ENCODE measurements around the gene SMARCC1. TPM values are rescaled to one million over a fixed set of nuclear protein-coding genes. Genes with fewer than 3 reads are reported as not detected.
"Not testable (repeated sequence)": the region's sequence is repeated elsewhere in the genome, so short reads cannot be mapped to it uniquely, and the experiment has no call there.

The SMARCC1 gene
- polyA plus RNA-seq, 2 of the 4 experiments (the other 2 are of a cell fraction), result 27.1 to 27.5 TPM

DNA sequence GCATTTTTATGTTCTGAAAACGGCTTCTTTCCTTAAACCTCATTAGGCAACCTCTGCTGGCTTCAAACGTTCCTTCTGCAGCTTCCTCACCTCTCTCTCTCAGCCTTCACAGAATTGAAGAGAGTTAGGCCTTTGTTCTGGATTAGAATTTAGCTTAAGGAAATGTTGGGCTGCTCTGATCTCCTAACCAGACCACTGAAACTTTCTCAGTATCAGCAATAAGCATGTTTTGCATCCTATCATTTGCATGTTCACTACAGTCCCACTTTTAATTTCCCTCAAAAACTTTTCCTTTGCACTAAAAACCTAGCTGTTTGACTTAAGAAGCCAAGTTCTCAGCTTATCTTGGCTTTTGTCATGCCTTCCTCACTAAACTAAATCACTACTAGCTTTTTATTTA, 49.5 kb downstream of the SMARCC1 start (continued):
- TF ChIP-seq, protein P1, sequence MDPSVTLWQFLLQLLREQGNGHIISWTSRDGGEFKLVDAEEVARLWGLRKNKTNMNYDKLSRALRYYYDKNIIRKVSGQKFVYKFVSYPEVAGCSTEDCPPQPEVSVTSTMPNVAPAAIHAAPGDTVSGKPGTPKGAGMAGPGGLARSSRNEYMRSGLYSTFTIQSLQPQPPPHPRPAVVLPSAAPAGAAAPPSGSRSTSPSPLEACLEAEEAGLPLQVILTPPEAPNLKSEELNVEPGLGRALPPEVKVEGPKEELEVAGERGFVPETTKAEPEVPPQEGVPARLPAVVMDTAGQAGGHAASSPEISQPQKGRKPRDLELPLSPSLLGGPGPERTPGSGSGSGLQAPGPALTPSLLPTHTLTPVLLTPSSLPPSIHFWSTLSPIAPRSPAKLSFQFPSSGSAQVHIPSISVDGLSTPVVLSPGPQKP (IDR thresholded peaks at IDR 0.05; ENCODE audit: low read depth, low read length), result no peak

DNA sequence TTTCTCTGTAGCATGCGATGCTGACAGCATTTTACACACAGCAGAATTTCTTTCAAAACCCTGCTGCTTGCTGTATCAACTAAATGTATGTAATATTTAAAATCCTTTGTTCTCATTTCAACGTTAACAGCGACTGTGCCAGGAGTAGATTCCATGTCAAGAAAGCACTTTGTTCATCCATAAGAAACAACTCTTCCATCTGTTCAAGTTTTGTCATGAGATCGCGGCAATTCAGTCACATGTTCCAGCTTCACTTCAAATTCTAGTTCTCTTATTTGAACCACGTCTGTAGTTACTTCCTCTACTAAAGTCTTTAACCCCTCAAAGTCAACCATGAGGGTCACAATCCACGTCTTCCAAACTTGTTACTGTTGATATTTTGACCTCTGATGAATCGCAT, 50.6 kb downstream of the SMARCC1 start:
- H3K27ac ChIP-seq, result no peak overlapping the region
- ChIA-PET POLR2A (no interaction called here), CTCF (interaction anchor here (0.6 kb wide), 1 partner anchor 196 kb away, joined by 3 read pairs; no protein-coding TSS in a partner anchor)
- FAIRE-seq (no peak), ATAC-seq (no peak), DNase-seq (ENCODE audit: low read depth in 1 of 2, low spot score in 1 of 2) (no peak)
- no peak overlapping the region for H3K4me3 ChIP-seq
- WGBS (ENCODE audit: missing lambda C conversion rate), result 90% methylated on average over 8 of the region's 8 CpGs
- no peak overlapping the region for H3K4me2 ChIP-seq
- no peaks in the 10 kb centered on the region for H3K9me3 ChIP-seq
- peaks cover 3% of the 10 kb centered on the region; the same call in 2 of the 3 replicates for H3K4me1 ChIP-seq
- TF ChIP-seq, protein P2, sequence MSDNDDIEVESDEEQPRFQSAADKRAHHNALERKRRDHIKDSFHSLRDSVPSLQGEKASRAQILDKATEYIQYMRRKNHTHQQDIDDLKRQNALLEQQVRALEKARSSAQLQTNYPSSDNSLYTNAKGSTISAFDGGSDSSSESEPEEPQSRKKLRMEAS (IDR thresholded peaks at IDR 0.05), result no peak
- TF ChIP-seq, protein P3, sequence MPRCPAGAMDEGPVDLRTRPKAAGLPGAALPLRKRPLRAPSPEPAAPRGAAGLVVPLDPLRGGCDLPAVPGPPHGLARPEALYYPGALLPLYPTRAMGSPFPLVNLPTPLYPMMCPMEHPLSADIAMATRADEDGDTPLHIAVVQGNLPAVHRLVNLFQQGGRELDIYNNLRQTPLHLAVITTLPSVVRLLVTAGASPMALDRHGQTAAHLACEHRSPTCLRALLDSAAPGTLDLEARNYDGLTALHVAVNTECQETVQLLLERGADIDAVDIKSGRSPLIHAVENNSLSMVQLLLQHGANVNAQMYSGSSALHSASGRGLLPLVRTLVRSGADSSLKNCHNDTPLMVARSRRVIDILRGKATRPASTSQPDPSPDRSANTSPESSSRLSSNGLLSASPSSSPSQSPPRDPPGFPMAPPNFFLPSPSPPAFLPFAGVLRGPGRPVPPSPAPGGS (IDR thresholded peaks at IDR 0.05), result no peak
- no peak for TF ChIP-seq NR3C1 (IDR thresholded peaks at IDR 0.05)
- TF ChIP-seq SREBF2 (IDR thresholded peaks at IDR 0.05), result no peak
- no peak for TF ChIP-seq FOXS1 (CRISPR knock-in tag; IDR thresholded peaks at IDR 0.05)

DNA sequence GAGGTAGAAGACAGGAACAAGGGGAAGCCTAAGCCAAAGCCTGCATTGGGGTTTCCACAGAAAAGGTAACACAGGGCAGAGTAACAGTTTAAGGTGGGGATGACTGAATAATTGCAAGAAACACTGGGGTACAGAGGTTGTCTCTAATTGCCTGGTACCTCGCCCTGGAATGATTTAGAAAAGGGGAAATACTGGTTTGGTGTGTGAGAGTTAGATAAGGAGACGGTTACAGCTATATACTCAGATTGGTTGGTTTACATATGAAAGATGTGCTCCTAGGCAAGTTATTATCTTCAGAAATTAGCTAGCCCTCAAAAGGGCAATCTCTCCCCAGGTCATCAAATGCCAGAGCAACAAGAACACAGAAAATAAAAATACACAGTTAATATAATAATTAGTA, 58.8 kb downstream of the SMARCC1 start:
- H3K9me3 ChIP-seq, result no peaks in the 10 kb centered on the region
- H3K4me1 ChIP-seq, result peaks cover 11% of the 10 kb centered on the region; the same call in 2 of the 3 replicates
- 91% methylated on average over 2 of the region's 2 CpGs for WGBS (ENCODE audit: missing lambda C conversion rate)
- H3K4me3 ChIP-seq, result no peak overlapping the region
- no peak overlapping the region for H3K27ac ChIP-seq
- FAIRE-seq (no peak), ATAC-seq (no peak), DNase-seq (ENCODE audit: low read depth in 1 of 2, low spot score in 1 of 2) (no peak)
- no peak for TF ChIP-seq POLR2AphosphoS2 (conservative IDR thresholded peaks at IDR 0.05; ENCODE audit: low read length)
- CTCF ChIA-PET, result interaction anchor here (0.6 kb wide), 1 partner anchor 1073 kb away, joined by 4 read pairs; no protein-coding TSS in a partner anchor
- POLR2A ChIA-PET, result no interaction called here
- H3K4me2 ChIP-seq, result no peak overlapping the region

DNA sequence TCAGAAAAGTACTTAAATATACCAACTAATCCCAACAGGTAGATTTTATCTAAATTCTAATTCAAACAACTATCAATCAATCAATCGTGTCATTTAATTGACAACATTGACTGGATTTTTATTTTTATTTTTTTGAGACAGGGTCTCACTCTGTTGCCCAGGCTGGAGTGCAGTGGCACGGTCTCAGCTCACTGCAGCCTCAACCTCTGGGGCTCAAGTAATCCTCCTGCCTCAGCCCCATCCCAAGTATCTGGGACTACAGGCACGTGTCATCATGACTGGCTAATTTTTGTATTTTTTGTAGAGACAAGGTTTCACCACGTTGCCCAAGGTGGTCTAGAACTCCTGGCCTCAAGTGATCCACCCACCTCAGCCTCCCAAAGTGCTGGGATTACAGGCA, 64.2 kb downstream of the SMARCC1 start:
- H3K27ac ChIP-seq; DNase-seq (ENCODE audit: low read depth in 1 of 2, low spot score in 1 of 2); POLR2A ChIA-PET; FAIRE-seq; CTCF ChIA-PET; H3K4me3 ChIP-seq; ATAC-seq; H3K9me3 ChIP-seq; H3K4me2 ChIP-seq: not testable (repeated sequence)
- WGBS (ENCODE audit: missing lambda C conversion rate), result 92% methylated on average over 4 of the region's 4 CpGs
- peak; percentile 35; the same call in 1 of the 2 replicates for TF ChIP-seq NFE2L2 (conservative IDR thresholded peaks at IDR 0.05; ENCODE audit: low read length)
- H3K4me1 ChIP-seq, result peaks cover 11% of the 10 kb centered on the region; the same call in 2 of the 3 replicates

DNA sequence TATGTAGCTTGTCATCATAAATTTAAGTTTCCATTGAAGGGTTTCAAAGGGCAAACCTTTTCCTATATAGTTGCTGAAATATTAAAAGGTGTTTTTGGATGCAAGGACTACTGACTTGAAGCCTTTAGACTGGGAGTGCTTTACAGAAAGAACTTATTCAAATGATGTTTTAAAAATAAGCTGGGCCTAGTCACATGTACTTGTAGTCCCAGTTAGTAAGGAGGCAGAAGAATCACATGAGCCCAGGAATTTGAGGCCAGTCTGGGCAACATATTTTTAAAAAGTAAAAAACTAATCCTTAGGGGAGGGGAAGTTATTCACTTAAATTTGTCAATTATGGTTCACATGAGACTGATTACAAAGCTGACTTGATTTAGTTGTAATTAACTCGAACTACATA, 65.0 kb downstream of the SMARCC1 start:
- TF ChIP-seq POLR2A (IDR thresholded peaks at IDR 0.05; ENCODE audit: low read length) (no peak), JUNB (IDR thresholded peaks at IDR 0.05) (no peak), JUN (IDR thresholded peaks at IDR 0.05) (no peak), SMC3 (IDR thresholded peaks at IDR 0.05) (no peak), GATA3 (IDR thresholded peaks at IDR 0.05; ENCODE audit: borderline replicate concordance) (no peak), KDM1A (IDR thresholded peaks at IDR 0.05; ENCODE audit: low read depth) (no peak), BHLHE40 (IDR thresholded peaks at IDR 0.05; ENCODE audit: low read depth, low read length) (no peak), EHMT2 (IDR thresholded peaks at IDR 0.05; ENCODE audit: low read depth) (no peak), RNF2 (IDR thresholded peaks at IDR 0.05; ENCODE audit: borderline replicate concordance, low read depth) (no peak), HEYL (CRISPR knock-in tag; IDR thresholded peaks at IDR 0.05) (no peak), RARB (CRISPR knock-in tag; IDR thresholded peaks at IDR 0.05) (no peak), CBX2 (IDR thresholded peaks at IDR 0.05; ENCODE audit: borderline replicate concordance, low read depth) (no peak), NPAS2 (CRISPR knock-in tag; IDR thresholded peaks at IDR 0.05; ENCODE audit: borderline replicate concordance) (no peak)
- H3K4me1 ChIP-seq, result peaks cover 11% of the 10 kb centered on the region; the same call in 2 of the 3 replicates
- no peaks in the 10 kb centered on the region for H3K9me3 ChIP-seq
- no peak for ATAC-seq
- no peak overlapping the region for H3K4me2 ChIP-seq
- WGBS (ENCODE audit: missing lambda C conversion rate), result 83% methylated on average over 1 of the region's 1 CpG
- no peak for DNase-seq (ENCODE audit: low read depth in 1 of 2, low spot score in 1 of 2)
- ChIA-PET POLR2A (interaction anchor here (0.6 kb wide), 1 partner anchor 159 kb away, joined by 3 read pairs; no protein-coding TSS in a partner anchor), CTCF (interaction anchor here (0.6 kb wide), 1 partner anchor 27 kb away, joined by 3 read pairs; no protein-coding TSS in a partner anchor)
- FAIRE-seq, result no peak
- H3K27ac ChIP-seq, result no peak overlapping the region
- H3K4me3 ChIP-seq, result no peak overlapping the region

Data from A549 (cell line).